ENCODE results near the gene SLA2. TPM values are rescaled to one million over a fixed set of nuclear protein-coding genes. Genes with fewer than 3 reads are reported as not detected.

SLA2 gene
- polyA plus RNA-seq, 1 experiment, result not detected

DNA sequence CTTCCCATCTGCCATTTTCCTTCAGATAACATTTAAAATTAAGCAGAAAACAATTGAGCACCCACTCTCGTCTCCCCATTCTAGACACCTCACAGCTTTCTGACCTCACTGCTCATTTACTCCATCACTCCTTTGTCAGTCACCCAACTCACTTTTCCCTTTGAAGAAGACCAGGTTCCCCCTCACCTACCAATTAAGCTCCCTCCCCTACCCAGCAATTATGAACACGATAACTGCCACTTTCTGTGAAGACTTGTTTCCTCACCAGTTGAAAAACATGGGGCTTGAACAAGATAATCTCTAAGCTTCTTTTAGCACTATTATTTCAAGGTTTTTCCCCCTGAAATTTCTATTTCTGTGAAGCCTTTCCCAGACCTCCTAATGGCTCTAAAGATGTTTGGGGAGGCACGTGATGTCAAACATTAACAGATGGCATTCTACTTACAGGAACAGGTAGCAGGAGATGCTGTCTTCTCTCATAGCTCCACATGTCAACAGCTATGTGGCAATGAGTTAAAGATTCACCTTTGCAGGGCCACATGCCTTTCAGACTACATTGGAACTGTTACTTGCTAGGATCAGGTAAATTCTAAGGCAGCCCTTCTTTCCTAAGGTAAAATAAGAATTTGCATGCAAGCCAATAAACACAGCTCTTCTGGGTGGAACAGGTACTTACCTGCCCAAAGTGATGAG lies 24.8 kb upstream of the SLA2 start:
- Histone ChIP-seq H3K4me3 (ENCODE audit: low read depth, low read length) (no peak overlapping the region), H3K36me3 (ENCODE audit: control insufficient read depth, insufficient read depth, low read length) (peaks cover 1% of the 10 kb centered on the region; the same call in 1 of the 2 replicates), H3K27me3 (ENCODE audit: control insufficient read depth, insufficient read depth, low read length) (no peaks in the 10 kb centered on the region)
- no peak for DNase-seq (ENCODE audit: low read depth)
- TF ChIP-seq, protein P1, sequence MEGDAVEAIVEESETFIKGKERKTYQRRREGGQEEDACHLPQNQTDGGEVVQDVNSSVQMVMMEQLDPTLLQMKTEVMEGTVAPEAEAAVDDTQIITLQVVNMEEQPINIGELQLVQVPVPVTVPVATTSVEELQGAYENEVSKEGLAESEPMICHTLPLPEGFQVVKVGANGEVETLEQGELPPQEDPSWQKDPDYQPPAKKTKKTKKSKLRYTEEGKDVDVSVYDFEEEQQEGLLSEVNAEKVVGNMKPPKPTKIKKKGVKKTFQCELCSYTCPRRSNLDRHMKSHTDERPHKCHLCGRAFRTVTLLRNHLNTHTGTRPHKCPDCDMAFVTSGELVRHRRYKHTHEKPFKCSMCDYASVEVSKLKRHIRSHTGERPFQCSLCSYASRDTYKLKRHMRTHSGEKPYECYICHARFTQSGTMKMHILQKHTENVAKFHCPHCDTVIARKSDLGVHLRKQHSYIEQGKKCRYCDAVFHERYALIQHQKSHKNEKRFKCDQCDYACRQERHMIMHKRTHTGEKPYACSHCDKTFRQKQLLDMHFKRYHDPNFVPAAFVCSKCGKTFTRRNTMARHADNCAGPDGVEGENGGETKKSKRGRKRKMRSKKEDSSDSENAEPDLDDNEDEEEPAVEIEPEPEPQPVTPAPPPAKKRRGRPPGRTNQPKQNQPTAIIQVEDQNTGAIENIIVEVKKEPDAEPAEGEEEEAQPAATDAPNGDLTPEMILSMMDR (IDR thresholded peaks at IDR 0.05; ENCODE audit: insufficient read depth, low read depth, low read length), result no peak
- ChIA-PET POLR2A (no interaction called here), CTCF (interaction anchor here (1.2 kb wide), 1 partner anchor 15 kb away, joined by 3 read pairs; no protein-coding TSS in a partner anchor)

DNA sequence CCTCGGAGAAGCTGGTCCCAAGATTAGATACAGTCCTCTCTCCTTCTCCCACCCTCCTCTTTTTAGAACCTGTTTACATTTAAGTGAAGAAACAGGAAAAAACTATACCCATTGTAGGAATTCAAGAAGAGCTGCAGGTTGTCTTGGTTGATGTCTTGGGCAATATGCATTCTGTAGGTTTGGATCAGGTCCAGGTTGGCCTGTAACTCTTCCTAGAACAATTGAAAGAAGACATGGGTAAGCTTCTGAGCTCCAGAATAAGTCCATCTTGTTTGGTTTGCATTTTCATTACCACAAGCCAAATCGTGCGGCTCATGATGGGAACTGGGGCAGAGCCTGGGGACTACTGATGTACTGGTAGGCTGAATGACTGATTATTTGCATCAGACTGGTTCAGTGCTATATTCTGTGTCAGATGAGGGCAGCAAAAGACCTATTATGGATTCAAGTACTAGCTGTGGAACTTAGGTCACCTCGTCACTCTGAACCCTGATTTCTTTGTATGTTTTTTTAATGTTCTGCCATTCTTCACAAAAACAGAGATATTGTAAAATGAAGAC lies 20.3 kb upstream of the SLA2 start:
- CTCF ChIA-PET, result interaction anchor here (0.8 to 1.7 kb wide), 7 partner anchors 11 to 222 kb away, joined by 3 to 6 read pairs (median 4); no protein-coding TSS in a partner anchor
- POLR2A ChIA-PET, result no interaction called here
- Histone ChIP-seq H3K36me3 (ENCODE audit: control insufficient read depth, insufficient read depth, low read length) (peaks cover 3% of the 10 kb centered on the region), H3K27me3 (ENCODE audit: control insufficient read depth, insufficient read depth, low read length) (no peaks in the 10 kb centered on the region), H3K4me3 (ENCODE audit: low read depth, low read length) (no peak overlapping the region)
- TF ChIP-seq, protein P1 (IDR thresholded peaks at IDR 0.05; ENCODE audit: insufficient read depth, low read depth, low read length), result no peak
- DNase-seq (ENCODE audit: low read depth), result no peak

DNA sequence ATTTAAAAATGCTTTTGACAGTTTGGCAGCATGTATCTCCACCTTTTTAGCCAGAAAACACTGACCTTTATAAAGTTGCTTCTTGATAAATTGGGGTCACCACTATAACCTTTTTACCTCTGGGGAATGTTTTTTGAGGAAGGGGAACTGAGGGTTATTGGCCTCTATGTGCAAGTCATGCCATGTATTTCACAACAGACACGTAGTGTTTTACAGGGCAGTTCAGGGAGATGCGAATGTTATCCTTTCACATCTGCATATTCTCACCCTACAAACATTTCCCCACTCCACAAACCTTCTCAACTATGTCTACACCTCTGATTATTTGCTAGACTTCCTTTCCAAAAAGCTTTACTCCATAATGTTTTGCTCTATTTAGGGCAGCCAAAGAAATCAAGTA lies 17.0 kb upstream of the SLA2 start:
- H3K4me3 ChIP-seq (ENCODE audit: low read depth, low read length), result no peak overlapping the region
- H3K36me3 ChIP-seq (ENCODE audit: control insufficient read depth, insufficient read depth, low read length), result peaks cover 2% of the 10 kb centered on the region
- ChIA-PET POLR2A (no interaction called here), CTCF (no interaction called here)
- no peak for DNase-seq (ENCODE audit: low read depth)
- TF ChIP-seq, protein P1 (IDR thresholded peaks at IDR 0.05; ENCODE audit: insufficient read depth, low read depth, low read length), result no peak
- H3K27me3 ChIP-seq (ENCODE audit: control insufficient read depth, insufficient read depth, low read length), result no peaks in the 10 kb centered on the region

DNA sequence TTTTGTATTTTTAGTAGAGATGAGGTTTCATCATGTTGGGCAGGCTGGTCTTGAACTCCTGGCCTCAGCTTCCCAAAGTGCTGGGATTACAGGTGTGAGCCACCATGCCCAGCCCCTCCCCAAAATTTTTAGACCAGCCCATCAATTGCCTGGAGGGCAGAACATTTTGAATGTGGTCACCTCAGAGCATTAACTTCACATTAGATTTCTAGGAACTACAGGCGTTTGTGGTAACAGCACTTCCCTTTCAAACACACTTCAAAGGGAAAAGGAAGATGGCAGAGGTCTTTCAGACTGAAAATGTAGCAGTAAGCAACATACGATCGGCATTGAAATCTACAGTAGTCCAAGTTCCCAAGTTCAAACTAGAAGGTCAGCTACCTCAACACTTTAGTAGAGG lies 12.3 kb upstream of the SLA2 start:
- H3K4me3 ChIP-seq (ENCODE audit: low read depth, low read length), result no peak overlapping the region
- POLR2A ChIA-PET, result no interaction called here
- CTCF ChIA-PET, result no interaction called here
- H3K36me3 ChIP-seq (ENCODE audit: control insufficient read depth, insufficient read depth, low read length), result no peaks in the 10 kb centered on the region; the same call in 1 of the 2 replicates
- no peaks in the 10 kb centered on the region for H3K27me3 ChIP-seq (ENCODE audit: control insufficient read depth, insufficient read depth, low read length)
- TF ChIP-seq, protein P1 (IDR thresholded peaks at IDR 0.05; ENCODE audit: insufficient read depth, low read depth, low read length), result no peak
- DNase-seq (ENCODE audit: low read depth), result no peak

DNA sequence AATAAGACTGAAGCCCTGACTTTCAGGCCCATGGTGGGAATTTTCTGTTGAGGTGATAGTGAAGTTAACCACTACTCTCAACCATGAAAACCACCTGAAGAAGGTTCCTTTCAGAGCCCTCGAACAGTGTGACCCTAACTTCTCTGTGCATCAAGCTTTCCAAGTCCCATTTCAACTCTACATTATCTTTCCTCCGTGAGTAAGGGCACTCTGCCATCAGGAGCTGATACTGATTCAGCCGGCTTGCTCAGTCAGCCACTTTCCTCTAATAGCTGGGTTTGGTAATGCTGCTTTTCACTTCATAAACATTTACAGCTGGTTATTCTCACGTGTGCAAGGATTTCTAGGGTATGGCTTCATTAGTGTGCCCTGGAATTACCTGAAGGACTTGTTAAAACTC lies 10.7 kb upstream of the SLA2 start:
- ChIA-PET POLR2A (no interaction called here), CTCF (interaction anchor here (0.7 kb wide), 1 partner anchor 9 kb away, joined by 3 read pairs; no protein-coding TSS in a partner anchor)
- TF ChIP-seq, protein P1 (IDR thresholded peaks at IDR 0.05; ENCODE audit: insufficient read depth, low read depth, low read length), result no peak

More for the DNA sequence above, 10.7 kb upstream of the SLA2 start:
- Histone ChIP-seq H3K27me3 (ENCODE audit: control insufficient read depth, insufficient read depth, low read length) (no peaks in the 10 kb centered on the region), H3K4me3 (ENCODE audit: low read depth, low read length) (no peak overlapping the region), H3K36me3 (ENCODE audit: control insufficient read depth, insufficient read depth, low read length) (no peaks in the 10 kb centered on the region; the same call in 1 of the 2 replicates)
- no peak for DNase-seq (ENCODE audit: low read depth)
